IMR-90 (cell line): Measurements from ENCODE around the gene ERVMER34-1. TPM values are rescaled to one million over a fixed set of nuclear protein-coding genes. Genes with fewer than 3 reads are reported as not detected.

Experiments
- ATAC-seq: fragments of 200-7000 bp; cut with Tn5 transposase; 2 replicates; pipeline ENCODE4 v1.9.1; 2020; ENCODE audit warnings: low read depth, mild to moderate bottlenecking, moderate library complexity
- BruUV-seq: library from RNA; stranded (reverse); fragments of 400-500 nt; replicated peaks from 2 replicates; lab custom pipeline; 2021; lab: Mats Ljungman, UMichigan
- CTCF ChIA-PET: fragments of 300-600 bp; formaldehyde crosslinking; extraction: SDS; loops from one replicate; lab custom pipeline; 2021; ENCODE audit warnings: antibody characterized with exemption; lab: Yijun Ruan, JAX
- POLR2A ChIA-PET: fragments of 300-600 bp; sonication (Branson Sonifier 250); formaldehyde crosslinking; loops from one replicate; lab custom pipeline; 2022; ENCODE audit warnings: antibody characterized with exemption; ENCODE audit not compliant: unreplicated experiment; lab: Charles Lee
- DNase-seq: peaks from one replicate; pipeline ENCODE4 v3.0.0; 2013
- H2AFZ ChIP-seq: replicated peaks from 2 replicates; pipeline ENCODE3; 2013; ENCODE audit warnings: low read length, mild to moderate bottlenecking; ENCODE audit not compliant: poor library complexity
- H2AK5ac ChIP-seq: 2 replicates; pipeline ENCODE4 v1.6.1; 2013; ENCODE audit warnings: low read depth, low read length, inconsistent platforms
- H2AK9ac ChIP-seq: replicated peaks from 2 replicates; pipeline ENCODE3; 2013; ENCODE audit warnings: mild to moderate bottlenecking, low read depth, low read length, moderate library complexity; ENCODE audit not compliant: poor library complexity
- H2BK120ac ChIP-seq: 2 replicates; pipeline ENCODE4 v1.6.1; 2013; ENCODE audit warnings: low read depth, low read length, inconsistent platforms
- H2BK15ac ChIP-seq: 3 replicates; pipeline ENCODE4 v1.6.1; 2013; ENCODE audit warnings: low read depth, low read length, inconsistent platforms
- H2BK20ac ChIP-seq: 2 replicates; pipeline ENCODE4 v1.6.1; 2013; ENCODE audit warnings: low read depth, mild to moderate bottlenecking, inconsistent platforms, low read length, moderate library complexity
- H2BK5ac ChIP-seq: 2 replicates; pipeline ENCODE4 v1.6.1; 2013; ENCODE audit warnings: mild to moderate bottlenecking, low read depth, low read length, inconsistent platforms; ENCODE audit not compliant: poor library complexity, severe bottlenecking
- H3K14ac ChIP-seq: replicated peaks from 2 replicates; pipeline ENCODE4 v1.6.1; 2013; ENCODE audit warnings: low read depth, low read length, inconsistent platforms
- H3K18ac ChIP-seq: 2 replicates; pipeline ENCODE4 v1.6.1; 2013; ENCODE audit warnings: low read depth, low read length, control low read depth
- H3K23ac ChIP-seq: 2 replicates; pipeline ENCODE4 v1.6.1; 2013; ENCODE audit warnings: low read depth, low read length, inconsistent platforms
- H3K27ac ChIP-seq: 2 replicates; pipeline ENCODE4 v1.5.1; 2013; ENCODE audit warnings: mild to moderate bottlenecking, control low read depth, low read length; ENCODE audit not compliant: insufficient read depth
- H3K27me3 ChIP-seq: 2 replicates; pipeline ENCODE4 v1.6.1; 2013; ENCODE audit warnings: low read length; ENCODE audit not compliant: control insufficient read depth, insufficient read depth
- H3K36me3 ChIP-seq: 2 replicates; pipeline ENCODE4 v1.6.1; 2013; ENCODE audit warnings: low read length, mixed read lengths; ENCODE audit not compliant: control insufficient read depth, insufficient read depth
- H3K4ac ChIP-seq: 2 replicates; pipeline ENCODE4 v1.6.1; 2013; ENCODE audit warnings: low read depth, low read length, inconsistent platforms
- H3K4me1 ChIP-seq: 2 replicates; pipeline ENCODE4 v1.6.1; 2013; ENCODE audit warnings: low read length, mixed read lengths; ENCODE audit not compliant: control insufficient read depth, insufficient read depth
- H3K4me2 ChIP-seq: 2 replicates; pipeline ENCODE4 v1.6.1; 2013; ENCODE audit warnings: low read depth, mild to moderate bottlenecking, control low read depth, low read length, moderate library complexity
- H3K4me3 ChIP-seq: 2 replicates; pipeline ENCODE4 v1.5.1; 2013; ENCODE audit warnings: low read depth, mild to moderate bottlenecking, control low read depth, low read length, moderate library complexity; ENCODE audit not compliant: insufficient read depth
- H3K56ac ChIP-seq: 2 replicates; pipeline ENCODE4 v1.6.1; 2013; ENCODE audit warnings: low read length, inconsistent platforms; ENCODE audit not compliant: insufficient read depth; ENCODE audit errors: extremely low read depth
- H3K79me1 ChIP-seq, 2 experiments: 2 replicates each; pipeline ENCODE4 v1.6.1; 2013; ENCODE audit warnings: low read length in 2 of 2, inconsistent platforms in 1 of 2, low read depth in 1 of 2
- H3K9ac ChIP-seq: 2 replicates; pipeline ENCODE4 v1.6.1; 2013; ENCODE audit warnings: low read depth, low read length, control low read depth
- H3K9me1 ChIP-seq: 2 replicates; pipeline ENCODE4 v1.6.1; 2013; ENCODE audit warnings: low read length, inconsistent platforms; ENCODE audit not compliant: insufficient read depth
- H3K9me3 ChIP-seq: 2 replicates; pipeline ENCODE4 v1.6.1; 2013; ENCODE audit warnings: low read length; ENCODE audit not compliant: control insufficient read depth, insufficient read depth
- H4K20me1 ChIP-seq: 2 replicates; pipeline ENCODE4 v1.6.1; 2013; ENCODE audit warnings: low read length, inconsistent platforms; ENCODE audit not compliant: insufficient read depth
- H4K5ac ChIP-seq: 2 replicates; pipeline ENCODE4 v1.6.1; 2013; ENCODE audit warnings: mild to moderate bottlenecking, low read depth, low read length, control low read depth
- H4K8ac ChIP-seq, 2 experiments: 2 replicates each; pipeline ENCODE4 v1.6.1; 2013; ENCODE audit warnings: low read depth in 2 of 2, low read length in 2 of 2, control low read depth in 1 of 2, inconsistent platforms in 1 of 2
- H4K91ac ChIP-seq: 2 replicates; pipeline ENCODE4 v1.6.1; 2013; ENCODE audit warnings: low read depth, low read length, inconsistent platforms; ENCODE audit not compliant: insufficient read depth
- FOS ChIP-seq: fragments of 150-350 bp; IDR thresholded peaks from 2 replicates; pipeline ENCODE4 v1.6.1; 2016; ENCODE audit warnings: low read depth, low read length
- NFE2L2 ChIP-seq: fragments of 150-350 bp; IDR thresholded peaks from 2 replicates; pipeline ENCODE4 v1.6.1; 2016; ENCODE audit warnings: low read depth, mild to moderate bottlenecking, low read length
- WGBS, 2 experiments: methylation state at CpG; one replicate each; pipeline versions ENCODE4 v1.1.5 to v1.1.7; 2013; ENCODE audit warnings: missing lambda C conversion rate in 2 of 2; ENCODE audit not compliant: insufficient read length in 1 of 2; ENCODE audit errors: extremely low coverage in 2 of 2; 5-methylcytosine and 5-hydroxymethylcytosine counted together
- dilution Hi-C: fragments of 300-500 bp; cut with HindIII; formaldehyde crosslinking; loops from one replicate; pipeline ENCODE4 v1.14.3; 2018; ENCODE audit warnings: low sequenced_read_pairs; ENCODE audit not compliant: unreplicated experiment
- in situ Hi-C: fragments of 300-500 bp; cut with MboI; formaldehyde crosslinking; loops from 3 replicates; pipeline ENCODE4 v1.14.3; 2019; ENCODE audit warnings: low sequenced_read_pairs, inconsistent platforms, mixed read lengths
- intact Hi-C: fragments of 100-400 bp; cut with micrococcal nuclease; formaldehyde crosslinking; loops from 2 replicates; pipeline ENCODE4 v1.10.0; 2022
- polyA plus RNA-seq, 3 experiments: library from polyadenylated mRNA; depleted of rRNA; stranded (reverse); fragments of >200 nt; gene quantifications; 2 replicates each; pipeline ENCODE4 v1.2.3, GENCODE V29; 2012; ENCODE audit warnings: low replicate concordance in 1 of 3
- total RNA-seq: library from RNA; depleted of rRNA; stranded (reverse); fragments of >200 nt; gene quantifications from 2 replicates; pipeline ENCODE4 v1.2.3, GENCODE V29; 2012

The ERVMER34-1 gene
- total and polyA plus RNA-seq, 2 of the 4 experiments (the other 2 are of a cell fraction): not detected

DNA sequence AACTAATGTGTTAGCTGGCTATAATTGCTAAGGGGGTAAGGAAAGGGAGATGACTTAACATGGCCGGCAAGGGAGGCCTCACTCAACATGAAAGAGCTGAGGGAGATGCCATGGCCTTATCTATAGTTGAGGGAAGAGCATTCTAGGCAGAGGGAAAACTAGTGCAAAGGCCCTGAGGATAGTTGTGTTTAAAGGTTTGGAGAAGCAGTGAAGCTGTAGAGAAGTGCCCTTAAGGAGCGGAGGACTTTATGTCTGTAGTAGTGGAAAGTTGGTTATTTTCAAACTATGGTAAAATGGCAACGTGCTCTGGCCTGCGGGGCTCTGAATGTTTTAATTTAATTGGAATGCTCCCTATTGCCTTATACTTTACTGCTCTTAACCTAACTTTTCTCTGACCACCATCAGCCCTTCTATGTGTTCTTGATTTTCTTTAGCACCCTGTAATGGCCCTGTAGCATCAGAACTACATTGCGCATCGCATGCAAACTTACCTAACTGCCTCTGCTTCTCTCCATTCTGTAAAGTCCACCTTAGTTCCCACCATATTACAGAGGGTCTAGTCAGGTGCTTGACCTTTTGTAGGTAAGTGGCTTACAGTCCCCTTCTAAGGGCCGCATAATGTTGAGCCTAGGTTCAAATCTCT is 35.8 kb downstream of the ERVMER34-1 start:
- CTCF ChIA-PET: no interaction called here
- POLR2A ChIA-PET: no interaction called here

More for the DNA sequence above, 35.8 kb downstream of the ERVMER34-1 start:
- Histone ChIP-seq H4K20me1 (peaks cover 3% of the 10 kb centered on the region; the same call in 1 of the 2 replicates), H2BK15ac (no peak overlapping the region), H3K9me1 (peaks cover 21% of the 10 kb centered on the region), H3K4me1 (no peaks in the 10 kb centered on the region), H3K36me3 (peaks cover 31% of the 10 kb centered on the region), H3K9me3 (no peaks in the 10 kb centered on the region), H3K27me3 (no peaks in the 10 kb centered on the region), H2BK5ac (no peak overlapping the region), H4K5ac (no peak overlapping the region), H2BK20ac (no peak overlapping the region), H3K9ac (no peak overlapping the region), H3K18ac (no peak overlapping the region), H4K8ac (no peak overlapping the region), H2AK5ac (no peak overlapping the region), H3K79me1 (peaks cover 21 to 42% of the 10 kb centered on the region in 2 experiments), H3K27ac (no peak overlapping the region), H3K14ac (no peak overlapping the region), H3K4me2 (no peak overlapping the region), H3K4ac (no peak overlapping the region), H3K23ac (0 out of 2 replicates have a peak overlapping the region, but pooled peaks have one; percentile 3), H3K56ac (no peak overlapping the region), H2AK9ac (no peak overlapping the region), H4K91ac (no peak overlapping the region), H2AFZ (no peak overlapping the region), H2BK120ac (no peak overlapping the region), H3K4me3 (no peak overlapping the region)
- intact Hi-C loops: loop anchor here (10.0 kb wide), 1 partner anchor 341 kb away; no protein-coding TSS in a partner anchor
- no CpG with 5 or more reads among the region's 7 CpGs for WGBS, 2 experiments
- DNase-seq (no peak), ATAC-seq (no peak)
- in situ Hi-C loops: loop anchor here (10.0 kb wide), 1 partner anchor 171 kb away; no protein-coding TSS in a partner anchor
- BruUV-seq: no TSS peak
- dilution Hi-C loops: no loop called here
- TF ChIP-seq FOS: no peak
- TF ChIP-seq NFE2L2: no peak
